ENCODE results near the gene WDR33.

The WDR33 gene

GRCh38 chr2:127683056-127683455 is 127.9 kb downstream of the WDR33 start:
- H4K8ac ChIP-seq (ENCODE audit: low read depth, low read length), result no peak overlapping the region

GRCh38 chr2:127681976-127682857 is 128.8 kb downstream of the WDR33 start:
- H3K23ac ChIP-seq (ENCODE audit: low read length), result no peak overlapping the region
- H3K36me3 ChIP-seq (ENCODE audit: control insufficient read depth in 1 of 2, insufficient read depth in 2 of 2, low read length in 2 of 2), result no peaks in the 10 kb centered on the region
- H3K4me1 ChIP-seq (ENCODE audit: control insufficient read depth in 1 of 2, insufficient read depth in 2 of 2, low read length in 2 of 2), result peaks cover 0 to 3% of the 10 kb centered on the region in 2 experiments
- no peak overlapping the region for H3K27ac ChIP-seq (ENCODE audit: low read depth, low read length)
- no peak overlapping the region for H3K14ac ChIP-seq (ENCODE audit: low read length)
- no CpG with 5 or more reads among the region's 6 CpGs for WGBS (ENCODE audit: extremely low coverage, insufficient coverage, insufficient read length)
- no peak for DNase-seq
- no peak overlapping the region for H3K4me3 ChIP-seq (ENCODE audit: low read depth, low read length)
- no peak overlapping the region for H3K9ac ChIP-seq (ENCODE audit: low read length)
- no peak overlapping the region for H3K4me2 ChIP-seq (ENCODE audit: low read length)
- no peak overlapping the region for H3K18ac ChIP-seq (ENCODE audit: low read length)
- no peak overlapping the region for H3K4ac ChIP-seq (ENCODE audit: low read depth, low read length)
- no peaks in the 10 kb centered on the region for H3K27me3 ChIP-seq (ENCODE audit: insufficient read depth, low read length)
- H2BK120ac ChIP-seq (ENCODE audit: insufficient read depth, low read length, poor library complexity), result no peak overlapping the region
- no peak overlapping the region for H2BK12ac ChIP-seq (ENCODE audit: low read length)
- no peaks in the 10 kb centered on the region for H3K79me1 ChIP-seq (ENCODE audit: low read length)
- H4K91ac ChIP-seq (ENCODE audit: low read depth, low read length), result no peak overlapping the region
- H2AK5ac ChIP-seq (ENCODE audit: low read length), result no peak overlapping the region
- H2BK5ac ChIP-seq (ENCODE audit: low read depth, low read length, poor library complexity), result no peak overlapping the region
- no peak overlapping the region for H4K12ac ChIP-seq (ENCODE audit: low read depth, low read length)
- H4K8ac ChIP-seq (ENCODE audit: low read depth, low read length), result no peak overlapping the region
- H3K9me3 ChIP-seq (ENCODE audit: insufficient read depth, low read depth, low read length), result peaks cover 5% of the 10 kb centered on the region
- H2AFZ ChIP-seq (ENCODE audit: insufficient read depth, low read length, poor library complexity), result no peak overlapping the region
- no peaks in the 10 kb centered on the region for H3K79me2 ChIP-seq (ENCODE audit: control insufficient read depth, insufficient read depth, low read length, poor library complexity)

More at GRCh38 chr2:127683056-127683455, 127.9 kb downstream of the WDR33 start:
- Histone ChIP-seq H2BK12ac (ENCODE audit: low read length) (no peak overlapping the region), H3K4ac (ENCODE audit: low read depth, low read length) (no peak overlapping the region), H4K12ac (ENCODE audit: low read depth, low read length) (no peak overlapping the region), H3K4me1 (ENCODE audit: control insufficient read depth in 1 of 2, insufficient read depth in 2 of 2, low read length in 2 of 2) (peaks cover 0 to 3% of the 10 kb centered on the region in 2 experiments), H2AFZ (ENCODE audit: insufficient read depth, low read length, poor library complexity) (no peak overlapping the region), H3K27me3 (ENCODE audit: insufficient read depth, low read length) (no peaks in the 10 kb centered on the region), H3K79me1 (ENCODE audit: low read length) (no peaks in the 10 kb centered on the region), H3K14ac (ENCODE audit: low read length) (no peak overlapping the region), H3K9me3 (ENCODE audit: insufficient read depth, low read depth, low read length) (peaks cover 5% of the 10 kb centered on the region), H2BK120ac (ENCODE audit: insufficient read depth, low read length, poor library complexity) (no peak overlapping the region), H3K79me2 (ENCODE audit: control insufficient read depth, insufficient read depth, low read length, poor library complexity) (no peaks in the 10 kb centered on the region), H3K23ac (ENCODE audit: low read length) (no peak overlapping the region), H3K27ac (ENCODE audit: low read depth, low read length) (no peak overlapping the region), H3K4me3 (ENCODE audit: low read depth, low read length) (no peak overlapping the region), H3K9ac (ENCODE audit: low read length) (no peak overlapping the region), H3K4me2 (ENCODE audit: low read length) (no peak overlapping the region), H3K36me3 (ENCODE audit: control insufficient read depth in 1 of 2, insufficient read depth in 2 of 2, low read length in 2 of 2) (no peaks in the 10 kb centered on the region), H2BK5ac (ENCODE audit: low read depth, low read length, poor library complexity) (no peak overlapping the region), H3K18ac (ENCODE audit: low read length) (no peak overlapping the region), H4K91ac (ENCODE audit: low read depth, low read length) (no peak overlapping the region), H2AK5ac (ENCODE audit: low read length) (no peak overlapping the region)
- no peak for DNase-seq

GRCh38 chr2:127681288-127681804 is 129.6 kb downstream of the WDR33 start:
- H3K79me2 ChIP-seq (ENCODE audit: control insufficient read depth, insufficient read depth, low read length, poor library complexity), result no peaks in the 10 kb centered on the region
- H3K4me3 ChIP-seq (ENCODE audit: low read depth, low read length), result no peak overlapping the region
- peaks cover 0 to 3% of the 10 kb centered on the region in 2 experiments for H3K4me1 ChIP-seq (ENCODE audit: control insufficient read depth in 1 of 2, insufficient read depth in 2 of 2, low read length in 2 of 2)
- H3K36me3 ChIP-seq (ENCODE audit: control insufficient read depth in 1 of 2, insufficient read depth in 2 of 2, low read length in 2 of 2), result no peaks in the 10 kb centered on the region
- no peak overlapping the region for H2AFZ ChIP-seq (ENCODE audit: insufficient read depth, low read length, poor library complexity)
- H3K27me3 ChIP-seq (ENCODE audit: insufficient read depth, low read length), result no peaks in the 10 kb centered on the region
- H2AK5ac ChIP-seq (ENCODE audit: low read length), result no peak overlapping the region
- no peak overlapping the region for H3K4ac ChIP-seq (ENCODE audit: low read depth, low read length)
- H2BK120ac ChIP-seq (ENCODE audit: insufficient read depth, low read length, poor library complexity), result no peak overlapping the region
- no peak overlapping the region for H2BK5ac ChIP-seq (ENCODE audit: low read depth, low read length, poor library complexity)
- H4K91ac ChIP-seq (ENCODE audit: low read depth, low read length), result no peak overlapping the region
- no peak overlapping the region for H3K14ac ChIP-seq (ENCODE audit: low read length)
- DNase-seq, result no peak
- no peak overlapping the region for H3K9ac ChIP-seq (ENCODE audit: low read length)
- no peak overlapping the region for H4K8ac ChIP-seq (ENCODE audit: low read depth, low read length)
- H3K23ac ChIP-seq (ENCODE audit: low read length), result no peak overlapping the region
- H3K27ac ChIP-seq (ENCODE audit: low read depth, low read length), result no peak overlapping the region
- H2BK12ac ChIP-seq (ENCODE audit: low read length), result no peak overlapping the region
- no peak overlapping the region for H3K18ac ChIP-seq (ENCODE audit: low read length)
- WGBS (ENCODE audit: extremely low coverage, insufficient coverage, insufficient read length), result no CpG with 5 or more reads among the region's 25 CpGs
- no peak overlapping the region for H4K12ac ChIP-seq (ENCODE audit: low read depth, low read length)
- no peak overlapping the region for H3K4me2 ChIP-seq (ENCODE audit: low read length)
- peaks cover 5% of the 10 kb centered on the region for H3K9me3 ChIP-seq (ENCODE audit: insufficient read depth, low read depth, low read length)
- no peaks in the 10 kb centered on the region for H3K79me1 ChIP-seq (ENCODE audit: low read length)

GRCh38 chr2:127680706-127681287 is 130.2 kb downstream of the WDR33 start:
- no peak overlapping the region for H3K4ac ChIP-seq (ENCODE audit: low read depth, low read length)
- H3K23ac ChIP-seq (ENCODE audit: low read length), result no peak overlapping the region
- H3K9me3 ChIP-seq (ENCODE audit: insufficient read depth, low read depth, low read length), result peaks cover 5% of the 10 kb centered on the region
- H3K18ac ChIP-seq (ENCODE audit: low read length), result no peak overlapping the region
- WGBS (ENCODE audit: extremely low coverage, insufficient coverage, insufficient read length), result no CpG with 5 or more reads among the region's 19 CpGs
- DNase-seq, result no peak
- no peak overlapping the region for H3K4me2 ChIP-seq (ENCODE audit: low read length)
- no peaks in the 10 kb centered on the region for H3K79me1 ChIP-seq (ENCODE audit: low read length)
- no peak overlapping the region for H2AK5ac ChIP-seq (ENCODE audit: low read length)
- no peak overlapping the region for H3K14ac ChIP-seq (ENCODE audit: low read length)
- H2BK5ac ChIP-seq (ENCODE audit: low read depth, low read length, poor library complexity), result no peak overlapping the region
- H3K4me3 ChIP-seq (ENCODE audit: low read depth, low read length), result no peak overlapping the region
- no peak overlapping the region for H4K91ac ChIP-seq (ENCODE audit: low read depth, low read length)
- peaks cover 0 to 3% of the 10 kb centered on the region in 2 experiments for H3K4me1 ChIP-seq (ENCODE audit: control insufficient read depth in 1 of 2, insufficient read depth in 2 of 2, low read length in 2 of 2)
- no peaks in the 10 kb centered on the region for H3K36me3 ChIP-seq (ENCODE audit: control insufficient read depth in 1 of 2, insufficient read depth in 2 of 2, low read length in 2 of 2)
- no peak overlapping the region for H2BK120ac ChIP-seq (ENCODE audit: insufficient read depth, low read length, poor library complexity)
- H3K79me2 ChIP-seq (ENCODE audit: control insufficient read depth, insufficient read depth, low read length, poor library complexity), result no peaks in the 10 kb centered on the region
- H2BK12ac ChIP-seq (ENCODE audit: low read length), result no peak overlapping the region
- no peaks in the 10 kb centered on the region for H3K27me3 ChIP-seq (ENCODE audit: insufficient read depth, low read length)
- no peak overlapping the region for H3K9ac ChIP-seq (ENCODE audit: low read length)
- H2AFZ ChIP-seq (ENCODE audit: insufficient read depth, low read length, poor library complexity), result no peak overlapping the region
- no peak overlapping the region for H4K8ac ChIP-seq (ENCODE audit: low read depth, low read length)
- H3K27ac ChIP-seq (ENCODE audit: low read depth, low read length), result no peak overlapping the region
- no peak overlapping the region for H4K12ac ChIP-seq (ENCODE audit: low read depth, low read length)

Measured in trophoblast cell (in vitro differentiated cells and primary cell).